GM06990 (cell line): ENCODE measurements around the gene GIMAP1.

Experiments used
- DNase-seq: peaks from one replicate; pipeline ENCODE4 v3.0.0-alpha.2; 2011; ENCODE audit not compliant: insufficient read length; ENCODE audit errors: extremely low read depth
- H3K27me3 ChIP-seq: replicated peaks from 2 replicates; pipeline ENCODE4 v1.6.0; 2011; ENCODE audit warnings: low read length; ENCODE audit not compliant: control insufficient read depth, insufficient read depth
- H3K36me3 ChIP-seq: 2 replicates; pipeline ENCODE4 v1.5.1; 2011; ENCODE audit warnings: low read length; ENCODE audit not compliant: control insufficient read depth, insufficient read depth
- H3K4me3 ChIP-seq: replicated peaks from 2 replicates; pipeline ENCODE4 v1.5.1; 2011; ENCODE audit warnings: low read depth, mild to moderate bottlenecking, control low read depth, low read length
- CTCF ChIP-seq: IDR thresholded peaks from 2 replicates; pipeline ENCODE4 v1.5.1; 2011; ENCODE audit warnings: low read length, control low read depth, mild to moderate bottlenecking, inconsistent platforms; ENCODE audit not compliant: insufficient read depth, poor library complexity, severe bottlenecking

The GIMAP1 gene

GRCh38 chr7:150759479-150759878 lies 43.1 kb downstream of the GIMAP1 start:
- TF ChIP-seq CTCF: no peak
- H3K4me3 ChIP-seq: no peak overlapping the region
- DNase-seq: no peak
- no peaks in the 10 kb centered on the region for H3K27me3 ChIP-seq
- no peaks in the 10 kb centered on the region for H3K36me3 ChIP-seq

DNA sequence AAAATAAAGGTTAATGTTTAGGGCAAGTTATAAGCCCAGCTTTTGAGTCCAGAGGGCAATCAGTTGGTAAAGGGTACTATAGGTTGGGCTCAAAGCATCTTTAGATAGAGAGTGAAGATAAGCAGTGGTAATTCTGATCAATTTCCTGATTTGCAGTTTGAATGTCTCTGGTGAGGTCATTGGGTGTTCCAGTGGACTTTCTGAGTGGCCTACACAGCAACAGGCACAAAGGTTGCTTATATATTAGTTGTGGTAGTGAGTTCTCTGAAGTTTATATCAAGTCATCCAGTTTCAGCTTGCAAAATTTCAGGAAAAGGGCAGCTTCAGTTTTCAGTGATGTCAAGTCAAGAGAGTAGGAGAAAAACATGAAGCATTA lies 49.9 kb downstream of the GIMAP1 start:
- Histone ChIP-seq H3K4me3 (no peak overlapping the region), H3K27me3 (no peaks in the 10 kb centered on the region), H3K36me3 (no peaks in the 10 kb centered on the region)
- DNase-seq: no peak
- TF ChIP-seq CTCF: no peak

GRCh38 chr7:150769768-150770167 lies 53.4 kb downstream of the GIMAP1 start:
- no peak for TF ChIP-seq CTCF
- Histone ChIP-seq H3K27me3 (no peaks in the 10 kb centered on the region), H3K4me3 (no peak overlapping the region), H3K36me3 (no peaks in the 10 kb centered on the region)
- no peak for DNase-seq
